HG03457 (cell line): ENCODE data around the gene STAT6.

Experiments
- ATAC-seq: cut with Tn5 transposase; IDR thresholded peaks from one replicate; pipeline ENCODE4 v1.9.1; 2021; ENCODE audit warnings: moderate number of reproducible peaks; ENCODE audit not compliant: unreplicated experiment

The STAT6 gene

GRCh38 chr12:57146092-57146491 lies 34.9 kb upstream of the STAT6 start:
- no peak for ATAC-seq

DNA sequence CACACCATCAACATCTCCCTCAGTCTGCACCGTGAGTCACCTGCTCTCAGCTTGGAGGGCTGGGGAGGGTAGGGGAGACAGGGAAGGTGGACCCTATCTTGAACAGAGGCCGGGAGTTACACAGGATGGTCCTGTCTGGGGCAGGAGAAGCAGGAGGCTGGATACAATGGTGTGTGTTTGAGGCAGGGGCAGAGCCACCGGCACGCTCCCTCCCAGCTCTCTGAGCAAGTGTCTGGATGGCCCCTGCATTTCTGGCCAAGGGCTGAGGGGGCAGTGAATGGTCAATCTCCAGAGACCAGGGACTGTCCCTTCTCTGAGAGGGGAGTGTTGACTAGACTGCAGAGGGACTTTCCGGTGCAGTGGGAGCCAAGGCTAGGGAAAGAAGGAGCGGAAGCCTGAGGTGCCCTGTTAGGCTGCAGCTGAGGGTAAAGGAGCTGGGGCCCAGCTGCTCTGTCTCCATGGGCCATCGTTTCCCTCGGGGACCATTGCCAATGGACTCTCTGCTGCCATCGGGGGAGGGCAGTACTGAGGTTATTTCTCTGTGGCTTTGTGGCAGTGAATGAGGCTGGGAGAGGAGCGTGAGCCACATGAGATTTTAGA lies 34.4 kb upstream of the STAT6 start:
- no peak for ATAC-seq

DNA sequence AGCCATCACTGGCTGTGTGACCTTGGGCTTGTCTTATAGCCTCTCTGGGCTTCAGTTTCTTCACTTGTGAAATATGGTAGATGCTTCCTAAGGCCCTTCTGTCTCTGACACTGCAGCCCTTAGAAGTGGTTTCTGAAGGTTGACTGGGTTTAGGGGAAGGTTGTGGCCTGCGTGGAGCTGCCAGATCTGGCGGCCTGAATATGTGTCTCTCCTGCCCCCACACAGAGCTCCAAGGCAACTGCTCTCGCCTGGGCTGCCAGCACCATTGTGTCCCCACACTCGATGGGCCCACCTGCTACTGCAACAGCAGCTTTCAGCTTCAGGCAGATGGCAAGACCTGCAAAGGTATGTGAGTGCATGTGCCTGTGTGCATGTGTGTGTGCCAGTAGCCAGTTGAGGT lies 32.3 kb upstream of the STAT6 start:
- ATAC-seq: no peak

DNA sequence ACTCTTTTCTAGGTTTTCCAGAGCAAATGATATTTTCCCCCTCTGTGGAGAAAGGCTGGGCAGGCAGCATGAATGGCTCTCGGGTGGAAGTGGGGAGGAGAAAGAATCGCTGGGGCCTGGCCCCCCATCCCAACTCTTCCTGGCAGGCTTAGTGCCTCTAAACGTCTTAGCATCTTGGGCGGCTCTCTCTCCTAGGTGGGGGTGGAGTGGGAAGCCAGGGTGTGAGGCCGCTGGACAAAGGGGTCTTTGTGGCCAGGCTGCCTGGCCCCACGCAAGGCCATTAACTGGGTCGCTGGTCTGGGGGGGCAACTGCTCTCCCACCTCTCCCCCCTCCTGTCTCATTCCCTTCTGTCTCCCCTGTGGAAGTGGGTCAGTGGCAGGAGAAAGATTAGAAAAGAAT lies 31.6 kb upstream of the STAT6 start:
- ATAC-seq: no peak

GRCh38 chr12:57142121-57142520 lies 31.0 kb upstream of the STAT6 start:
- no peak for ATAC-seq

GRCh38 chr12:57141249-57141648 lies 30.1 kb upstream of the STAT6 start:
- no peak for ATAC-seq

- no peak for ATAC-seq
These were observed 28.9 kb upstream of the STAT6 start for GRCh38 chr12:57139796-57140649.

- no peak for ATAC-seq
These were observed 27.5 kb upstream of the STAT6 start for GRCh38 chr12:57138526-57139272.

GRCh38 chr12:57135527-57136326 lies 24.6 kb upstream of the STAT6 start:
- ATAC-seq: no peak

DNA sequence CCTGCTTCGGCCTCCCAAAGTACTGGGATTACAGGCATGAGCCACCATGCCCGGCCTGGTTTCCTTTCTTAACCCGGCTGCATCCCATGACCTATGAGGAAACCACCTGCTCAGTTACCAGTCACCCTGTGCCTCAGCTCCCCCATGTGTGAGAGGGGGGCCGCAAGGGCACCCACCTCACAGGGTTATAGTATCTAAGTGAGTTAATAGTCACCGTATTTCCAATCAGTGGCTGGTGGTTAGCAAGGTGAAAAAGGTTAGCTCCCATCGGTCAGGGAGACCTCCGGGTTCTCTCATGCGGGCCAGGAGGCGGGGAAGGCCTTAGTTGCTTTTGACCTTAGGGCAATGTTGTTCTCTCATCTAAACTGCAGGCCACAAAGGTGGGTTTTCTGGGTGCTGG lies 23.8 kb upstream of the STAT6 start:
- ATAC-seq: no peak

GRCh38 chr12:57133916-57134315 lies 22.8 kb upstream of the STAT6 start:
- ATAC-seq: no peak

- no peak for ATAC-seq
These were observed 21.9 kb upstream of the STAT6 start for GRCh38 chr12:57133013-57133569.

DNA sequence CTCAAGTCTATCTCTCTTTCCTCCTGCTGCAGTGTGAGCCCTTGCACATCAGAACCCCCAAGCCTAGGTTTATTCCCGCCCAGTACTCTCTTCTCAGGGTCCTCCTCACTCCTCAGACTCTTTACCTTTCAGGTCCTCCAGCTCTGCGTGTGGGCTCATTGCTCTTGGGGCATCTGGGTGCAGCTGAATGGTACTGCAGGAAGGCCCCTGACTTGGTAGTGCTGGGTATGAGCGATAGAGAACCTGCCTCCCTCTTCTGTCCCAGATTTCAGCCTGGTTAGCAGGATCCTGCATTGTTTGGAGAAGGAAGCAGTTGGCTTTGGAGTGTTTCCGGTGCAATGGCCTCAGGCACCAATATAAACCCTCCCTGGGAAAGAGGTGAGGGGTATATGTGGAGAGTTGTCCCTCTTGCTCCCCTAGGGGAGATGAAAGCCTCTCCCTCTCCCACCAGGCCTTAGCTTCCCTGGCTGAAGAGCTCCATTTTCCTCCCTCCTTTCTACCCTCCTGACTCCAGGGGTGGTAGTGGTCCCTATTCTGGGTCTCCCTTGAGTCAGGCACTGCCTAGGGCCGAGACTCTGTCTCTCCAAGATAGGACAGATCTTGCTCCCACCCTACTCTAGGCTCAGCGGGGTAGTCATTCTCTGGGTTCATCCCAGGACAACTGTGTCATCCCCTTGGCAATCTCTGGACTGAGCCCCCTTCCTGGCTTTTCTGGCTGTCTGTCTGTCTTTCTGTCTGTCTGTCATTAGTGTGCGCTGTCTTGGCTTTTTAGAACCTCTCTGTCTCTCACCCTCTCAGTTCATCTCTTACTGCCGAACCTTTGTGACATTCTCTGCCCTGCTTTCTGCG lies 21.0 kb upstream of the STAT6 start:
- ATAC-seq: no peak

DNA sequence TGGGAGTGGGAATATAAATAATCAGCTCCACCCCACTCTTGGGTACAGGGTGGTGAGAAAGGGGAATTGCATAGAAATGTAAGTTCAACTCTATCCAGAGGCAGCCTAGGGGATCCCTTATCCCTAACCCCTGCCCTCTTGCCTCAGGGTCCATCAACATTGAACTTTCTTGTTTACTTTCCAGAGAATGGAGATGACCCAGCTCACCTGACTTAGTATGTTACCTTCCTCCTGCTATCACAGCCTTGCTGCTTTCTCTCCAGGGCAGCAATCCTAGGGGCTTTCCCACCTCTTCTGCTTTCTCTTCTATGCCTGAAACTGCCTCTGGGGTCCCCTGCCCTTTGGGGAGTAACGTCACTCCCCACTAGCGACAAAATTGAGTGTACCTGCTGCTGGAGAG lies 19.8 kb upstream of the STAT6 start:
- ATAC-seq: no peak

- ATAC-seq: no peak
These were observed 18.7 kb upstream of the STAT6 start for GRCh38 chr12:57129889-57130288.

DNA sequence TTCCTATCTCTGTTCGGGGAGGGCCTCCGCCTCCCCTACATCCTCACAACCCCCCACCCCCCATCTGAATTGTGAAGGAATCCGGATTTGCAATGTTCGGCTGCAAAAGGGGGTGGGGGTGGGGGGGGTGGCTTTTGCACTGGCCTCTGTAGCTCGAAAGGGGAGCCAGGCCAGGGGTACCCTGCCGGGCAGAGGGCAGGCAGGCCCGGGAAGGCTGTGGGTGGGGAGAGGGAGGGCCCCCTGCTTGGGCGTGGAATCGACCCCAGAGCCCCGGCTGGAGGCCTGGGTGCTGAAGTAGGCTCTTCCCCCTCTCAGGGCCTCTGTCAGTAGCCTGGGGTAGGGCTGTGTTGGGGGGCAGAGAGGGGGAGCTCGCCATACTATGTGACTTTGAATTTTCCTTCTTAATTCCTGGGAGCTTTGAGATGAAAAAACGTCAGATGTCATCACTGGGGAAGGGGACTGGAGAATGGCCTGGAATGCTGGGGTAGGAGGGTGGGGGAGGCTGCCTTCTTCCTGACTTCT lies 18.2 kb upstream of the STAT6 start:
- ATAC-seq: no peak

GRCh38 chr12:57128519-57129247 lies 17.5 kb upstream of the STAT6 start:
- no peak for ATAC-seq

GRCh38 chr12:57127726-57128518 lies 16.8 kb upstream of the STAT6 start, which contains the start of gene LRP1:
Gene LRP1 (plus strand): TSS chr12:57128483. CDS start chr12:57128965, 482 bp downstream.
- ATAC-seq: no peak
